IPS DF 19.7 (cell line): ENCODE measurements around the gene TRIM26.

Experiments used
- DNase-seq: peaks from one replicate; pipeline ENCODE4 v3.0.0-alpha.2; 2013; ENCODE audit warnings: low read depth, low spot score

Gene TRIM26

DNA sequence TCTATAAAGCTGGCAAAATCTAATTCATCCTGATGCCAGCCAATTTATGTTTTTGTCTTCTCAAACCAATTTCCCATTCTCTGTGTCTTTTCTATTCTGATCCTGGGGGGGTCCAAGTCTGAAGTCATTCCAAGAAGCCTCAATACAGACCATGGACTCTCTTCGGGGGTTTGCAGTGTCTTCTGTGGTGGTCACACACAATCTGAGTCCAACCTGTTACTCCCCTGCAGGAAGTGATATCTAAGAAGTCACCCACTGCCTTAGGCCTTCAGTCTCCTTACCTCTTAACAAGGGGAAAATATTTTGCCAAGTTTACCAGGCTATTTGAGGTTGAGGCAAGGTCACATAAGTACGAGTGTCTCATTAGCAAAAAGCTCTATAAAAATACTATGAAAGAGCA is 1.9 kb downstream of the TRIM26 start:
- no peak for DNase-seq

DNA sequence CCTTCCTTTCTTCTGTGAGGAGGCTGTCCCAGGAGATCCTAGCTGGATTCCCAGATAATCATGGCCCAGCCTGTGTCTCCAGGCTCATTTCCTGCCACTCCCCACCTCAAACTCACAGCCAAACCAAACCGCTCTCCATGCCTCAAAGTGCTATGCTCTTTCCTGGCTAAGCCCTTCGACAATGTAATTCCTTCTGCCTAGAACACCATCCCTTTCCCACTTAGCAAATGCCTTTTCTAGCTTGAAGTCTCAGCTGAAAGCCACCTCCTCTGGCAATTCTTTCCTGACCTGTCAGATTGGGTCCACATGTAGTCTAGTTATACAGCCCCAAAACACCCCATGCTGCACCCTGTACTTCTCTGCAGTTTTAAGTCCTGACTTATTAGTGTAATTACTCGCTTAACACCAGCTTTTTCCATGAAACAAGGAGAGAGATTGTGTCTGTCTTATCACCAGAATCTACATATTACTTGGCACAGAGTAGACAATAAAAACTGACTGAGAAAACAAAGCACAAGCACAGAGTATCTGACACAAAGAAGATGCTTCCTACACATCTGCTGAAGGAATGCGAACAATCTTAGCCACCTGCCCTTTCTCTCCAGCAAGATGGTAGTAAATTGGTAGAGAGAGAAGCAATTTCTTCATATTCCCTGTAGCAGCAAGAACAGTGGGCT is 5.4 kb downstream of the TRIM26 start:
- no peak for DNase-seq

DNA sequence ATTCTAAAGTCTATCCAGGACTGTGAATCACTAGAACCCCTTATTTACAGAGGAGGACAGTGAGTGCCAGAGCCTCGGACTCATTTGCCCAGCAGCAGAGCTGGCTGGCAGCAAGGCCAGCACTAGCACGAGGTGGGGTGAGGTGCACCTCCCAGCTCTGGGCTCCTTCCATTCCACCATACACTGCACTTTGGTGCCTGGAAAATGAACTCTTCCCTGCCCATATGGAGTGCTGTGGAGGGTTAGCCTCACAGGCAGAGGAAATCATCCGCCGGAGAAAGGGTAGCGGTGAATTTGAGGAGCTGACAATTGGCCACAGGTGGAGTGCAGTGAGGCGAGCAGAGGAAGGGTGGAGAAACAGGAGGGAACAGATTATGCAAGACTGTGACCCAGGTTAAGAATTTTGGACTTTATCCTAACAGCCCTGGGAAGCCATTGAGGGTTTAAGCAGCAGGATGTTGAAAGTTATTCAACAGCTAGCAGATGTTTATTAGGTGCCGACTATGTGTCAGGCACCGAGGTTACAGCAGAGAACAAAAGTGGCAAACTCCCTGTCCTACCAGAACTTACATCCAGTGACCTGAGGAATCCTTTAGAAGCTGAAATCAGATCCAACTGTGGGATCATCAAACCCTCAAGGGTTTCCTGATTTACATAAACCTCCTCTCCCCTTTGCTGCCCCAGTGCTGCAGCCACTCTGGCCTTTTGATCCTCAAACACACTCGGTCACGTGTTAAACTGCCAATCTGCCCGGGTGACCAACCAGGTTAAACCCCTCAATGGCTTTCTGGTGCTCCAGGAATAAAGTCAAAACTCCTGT is 6.2 kb downstream of the TRIM26 start:
- DNase-seq = no peak

DNA sequence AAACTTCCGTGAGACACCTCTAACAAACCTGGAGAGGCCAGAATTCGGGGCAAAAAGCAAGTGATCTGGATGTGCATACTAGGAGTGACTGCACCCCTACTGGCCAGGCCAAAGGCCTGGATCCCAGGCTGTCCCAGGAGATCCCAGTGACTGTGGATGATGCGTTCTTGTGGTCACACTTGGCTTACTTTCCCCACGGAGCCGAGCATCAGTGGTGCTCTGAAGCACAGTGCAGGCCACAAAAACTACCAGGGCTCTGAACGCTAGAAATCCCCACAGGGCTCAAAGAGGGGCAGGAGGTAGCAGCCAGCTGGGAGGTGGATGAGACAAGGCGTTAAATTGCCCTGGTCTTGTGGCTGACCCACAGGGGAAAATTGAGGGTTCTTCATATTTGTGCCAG is 7.1 kb downstream of the TRIM26 start:
- DNase-seq = no peak

DNA sequence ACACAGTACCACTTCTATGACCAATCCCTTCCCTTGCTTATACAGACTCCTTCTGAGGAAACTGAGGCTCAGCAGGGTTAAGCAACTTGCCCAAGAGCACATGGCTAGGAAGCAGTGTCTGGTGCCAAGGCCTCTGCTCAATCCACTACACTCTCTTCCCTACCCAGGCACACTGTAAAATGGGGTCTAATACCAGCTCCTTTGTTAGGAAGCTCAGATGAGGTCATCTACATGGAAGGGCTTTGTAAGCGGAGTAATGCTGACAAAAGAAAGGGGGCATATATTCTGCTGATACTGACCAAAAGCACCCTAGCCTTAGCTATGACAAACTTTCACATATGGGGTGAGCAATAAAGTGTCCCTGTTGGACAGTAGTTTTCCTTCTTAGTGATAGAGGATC is 9.1 kb downstream of the TRIM26 start:
- DNase-seq = no peak

DNA sequence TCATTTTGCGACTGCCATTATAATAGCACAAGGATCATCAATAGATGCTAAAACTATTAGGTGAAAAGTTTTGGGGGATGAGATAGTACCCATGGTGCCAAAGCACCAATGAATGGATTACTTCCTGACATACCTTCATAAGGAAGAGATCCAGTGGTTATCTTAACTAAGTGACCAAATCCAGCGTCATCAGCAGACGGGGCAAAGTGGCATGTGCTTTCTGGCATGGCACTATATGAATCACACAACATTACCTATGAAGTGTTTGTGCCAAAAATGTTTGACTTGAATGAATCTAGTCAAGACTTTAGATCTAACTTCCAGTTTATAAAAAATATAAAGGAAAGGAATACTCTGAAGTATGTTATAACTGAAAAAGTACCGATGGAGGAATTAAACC is 10.8 kb downstream of the TRIM26 start:
- DNase-seq = no peak

DNA sequence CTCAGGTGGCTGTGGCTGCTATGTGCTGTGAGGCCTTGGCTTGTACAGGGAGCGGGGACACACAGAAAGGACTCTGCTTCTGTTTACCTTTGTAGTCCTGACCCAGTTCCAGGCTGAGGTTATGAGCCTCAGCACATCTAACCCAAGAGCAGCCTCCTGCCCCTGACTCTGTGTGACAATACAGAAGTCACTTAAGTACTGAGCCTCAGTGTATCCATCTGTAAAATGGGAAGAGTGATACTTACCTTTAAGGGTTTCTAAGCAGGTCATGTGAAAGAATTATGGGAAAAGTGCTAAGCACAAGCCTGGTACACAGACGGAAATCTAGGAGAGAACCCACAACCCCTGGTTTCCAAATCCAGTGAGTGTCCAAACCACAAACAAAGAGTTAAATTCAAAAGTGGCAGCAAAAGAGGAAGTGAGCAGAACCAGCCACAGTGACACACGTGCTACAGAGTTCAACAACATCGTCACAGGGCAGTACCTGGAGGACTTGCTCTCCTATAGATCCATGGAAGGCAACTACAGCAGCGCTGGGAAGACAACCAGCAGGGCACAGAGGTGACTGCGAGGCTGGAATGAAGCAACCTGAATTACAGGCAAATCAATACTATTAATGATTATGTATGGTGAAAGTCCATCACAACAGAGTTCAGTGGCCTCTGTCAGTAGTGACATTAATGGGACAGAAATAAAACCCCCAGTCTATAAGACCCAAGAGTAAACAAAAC is 12.5 kb downstream of the TRIM26 start:
- no peak for DNase-seq

DNA sequence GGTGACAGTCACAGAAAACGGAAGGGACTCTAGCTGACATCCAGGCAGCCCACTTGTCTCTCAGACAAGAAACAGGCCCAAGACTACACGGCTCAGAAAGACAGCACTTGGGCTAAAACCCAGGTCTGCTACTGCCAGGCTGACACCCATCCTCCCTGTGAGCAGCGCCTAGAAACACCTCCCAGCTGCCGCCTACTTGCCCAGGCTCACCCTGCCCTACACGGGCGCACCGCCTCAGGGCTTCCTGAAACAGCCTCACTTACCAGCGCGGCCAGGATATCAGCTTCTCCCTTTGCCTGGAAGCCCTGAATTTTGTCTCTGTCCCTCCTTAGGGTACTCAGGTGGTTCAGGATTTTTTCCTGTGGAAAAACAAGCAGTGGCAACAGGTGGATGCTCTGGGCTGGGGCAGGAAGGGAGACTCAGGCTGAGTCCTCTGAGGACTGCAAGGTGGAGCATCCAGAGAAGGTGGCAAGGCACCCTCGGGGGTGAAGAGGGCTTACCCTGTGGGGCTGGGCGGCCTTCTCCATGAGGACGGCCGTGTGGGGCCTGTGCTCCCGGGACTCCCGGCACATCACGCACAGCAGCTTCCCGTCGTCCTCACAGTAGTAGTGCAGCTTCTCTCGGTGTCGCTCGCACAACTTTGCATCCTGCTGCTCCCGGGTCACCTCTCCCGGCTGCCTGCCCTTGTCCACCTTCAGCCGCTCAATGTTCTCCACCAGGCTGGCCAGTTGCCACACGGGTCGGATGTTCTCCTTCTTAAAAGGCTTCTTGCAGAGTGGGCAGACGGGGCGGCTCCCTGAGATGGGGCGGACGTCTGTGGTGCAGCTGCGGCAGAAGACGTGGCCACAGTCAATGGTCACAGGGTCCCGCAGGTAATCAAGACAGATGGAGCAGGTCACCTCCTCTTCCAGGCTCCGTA is 14.8 kb downstream of the TRIM26 start:
- no peak for DNase-seq

DNA sequence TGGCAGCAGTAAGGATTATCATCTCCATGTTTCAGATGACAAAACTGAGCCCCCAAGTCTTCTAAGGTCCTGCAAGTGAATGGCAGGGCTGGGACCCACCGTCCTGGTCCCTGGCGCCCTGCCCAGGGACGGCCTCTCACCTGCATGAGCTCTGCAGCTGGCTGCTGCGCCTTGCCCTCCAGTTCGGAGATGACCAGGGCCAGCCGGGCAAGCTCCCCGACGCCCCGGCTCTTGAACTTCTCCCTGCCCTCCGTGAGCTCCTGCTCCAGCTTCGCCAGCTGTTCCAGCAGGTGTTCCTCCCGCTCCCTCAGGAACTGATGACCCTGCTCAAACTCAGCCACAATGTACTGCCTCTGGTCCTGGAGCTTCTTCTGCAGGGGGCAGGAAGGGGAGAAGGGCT is 16.8 kb downstream of the TRIM26 start:
- DNase-seq = no peak

DNA sequence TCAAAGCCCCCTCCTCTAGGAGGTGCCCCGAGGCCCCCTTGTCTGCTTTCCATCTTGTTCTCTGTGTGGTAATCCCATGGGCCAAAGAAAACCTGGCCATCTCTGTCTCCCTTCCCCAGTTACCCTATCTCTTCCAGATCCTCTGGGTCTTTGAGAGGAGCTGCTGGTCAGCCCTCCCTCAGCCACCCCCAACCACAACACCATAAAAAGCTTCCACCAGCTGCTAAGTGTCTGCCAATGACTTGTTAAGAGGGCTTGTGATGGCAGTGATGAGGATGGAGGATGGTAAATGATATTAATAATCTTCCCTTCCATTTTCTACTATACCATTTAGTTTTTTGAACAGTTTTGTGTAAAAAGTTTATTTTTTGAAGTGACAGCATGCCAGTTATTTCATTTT is 17.3 kb downstream of the TRIM26 start:
- DNase-seq = no peak

DNA sequence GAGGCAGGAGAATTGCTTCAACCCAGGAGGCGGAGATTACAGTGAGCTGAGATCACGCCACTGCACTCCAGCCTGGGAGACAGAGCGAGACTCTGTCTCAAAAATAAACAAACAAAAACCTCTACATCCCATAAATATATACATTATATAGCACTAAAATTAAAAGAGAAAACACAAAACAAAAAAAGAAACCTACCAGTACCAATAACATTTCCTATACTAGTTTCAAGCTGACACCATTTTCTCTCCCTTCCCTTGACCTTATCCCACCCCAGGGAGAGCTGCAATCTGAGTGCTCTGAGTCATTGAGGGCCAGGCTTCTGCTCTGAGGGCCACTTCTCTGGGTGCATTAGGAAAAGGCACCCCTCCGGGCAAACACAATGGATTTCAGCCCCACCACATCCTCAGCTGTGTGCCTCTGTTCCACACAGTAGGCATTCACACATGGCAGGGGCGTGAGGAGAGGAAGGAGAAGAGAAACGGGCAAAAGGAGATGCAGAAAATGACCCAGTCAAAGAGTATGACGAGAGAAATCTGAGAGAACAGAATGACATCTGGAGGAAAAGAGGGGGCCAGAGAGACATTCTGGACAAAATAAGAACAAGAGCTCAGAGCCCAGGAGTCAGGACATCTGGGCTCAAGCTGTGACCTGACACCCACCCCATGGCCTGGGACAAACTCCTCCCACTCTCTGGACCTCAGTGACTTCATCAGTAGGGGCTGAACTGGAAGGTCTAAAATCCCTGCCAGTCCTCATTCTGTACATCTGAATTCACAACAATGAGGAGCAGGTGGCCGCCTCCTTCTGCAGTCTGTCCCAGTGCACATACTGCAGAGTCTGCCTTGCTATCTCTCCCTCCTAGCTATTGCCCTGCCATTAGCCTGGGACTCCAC is 18.2 kb downstream of the TRIM26 start:
- no peak for DNase-seq

DNA sequence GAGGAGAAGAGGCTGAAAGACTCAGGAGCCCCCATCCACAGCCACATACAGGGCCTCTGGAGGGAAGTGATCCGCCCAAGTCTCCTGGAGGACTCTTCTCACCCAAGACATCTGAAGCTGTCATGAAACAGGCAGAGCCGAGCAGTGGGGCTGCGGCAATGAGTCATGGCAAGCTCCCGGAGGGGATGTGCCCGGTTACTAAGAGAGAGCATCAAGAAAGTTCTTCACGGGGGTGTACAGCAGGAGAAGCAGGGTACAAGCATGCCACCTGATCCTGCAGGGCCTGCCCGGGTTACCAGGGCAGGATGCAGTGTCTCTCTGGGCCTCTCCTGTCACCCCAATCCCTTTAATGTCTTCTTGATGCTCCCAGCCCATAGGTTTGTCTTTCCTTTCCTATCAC is 21.1 kb downstream of the TRIM26 start:
- no peak for DNase-seq

DNA sequence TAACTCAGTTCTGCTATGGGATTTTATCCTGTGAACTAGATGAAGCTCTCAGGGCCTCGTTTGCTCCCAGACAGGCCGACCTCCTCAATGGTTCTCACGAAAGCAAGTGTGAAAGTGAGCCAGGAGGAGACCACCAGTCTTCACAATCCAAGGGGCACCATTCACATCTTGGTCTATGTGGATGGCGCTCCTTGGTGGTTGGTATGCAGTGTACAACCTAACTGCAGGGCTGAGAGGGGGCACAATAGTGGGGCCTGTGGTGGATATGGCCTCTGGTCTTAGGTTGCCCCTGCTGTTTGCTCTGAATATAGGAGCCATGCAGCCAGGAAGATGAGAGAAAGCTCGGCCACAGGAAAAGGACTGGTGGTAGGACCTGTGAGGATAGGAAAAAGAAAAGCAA is 24.7 kb downstream of the TRIM26 start:
- no peak for DNase-seq

DNA sequence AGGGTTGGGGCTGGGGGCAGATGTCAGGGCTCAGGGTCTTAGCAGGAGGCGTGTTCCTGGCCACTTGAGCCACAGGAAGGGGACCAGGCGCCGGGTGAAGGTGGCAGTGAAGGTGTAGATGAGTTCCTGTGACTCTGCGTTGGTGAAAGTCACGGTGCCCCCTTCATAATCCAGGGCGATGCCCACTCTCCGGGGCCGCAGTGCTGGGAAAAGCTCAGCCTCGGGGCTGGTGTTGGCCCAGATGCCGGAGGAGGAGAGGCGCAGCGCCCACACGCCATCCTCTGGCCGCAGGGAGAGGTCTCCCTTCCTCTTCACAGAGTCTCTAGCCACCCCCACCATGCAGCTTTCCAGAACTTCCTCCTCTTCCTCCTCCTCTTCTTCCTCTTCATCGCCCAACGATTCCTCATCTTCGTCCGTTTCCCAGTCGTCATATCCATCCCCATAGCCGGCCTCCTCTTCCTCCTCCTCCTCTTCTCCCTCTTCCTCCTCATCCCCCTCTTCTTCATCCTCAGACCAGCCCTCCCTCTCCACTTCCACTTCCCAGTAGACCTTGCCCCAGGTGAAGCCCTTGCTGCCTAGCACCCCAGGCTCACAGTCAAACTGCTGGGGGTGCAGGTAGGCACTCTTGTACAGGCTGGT is 27.2 kb downstream of the TRIM26 start:
- DNase-seq = no peak

DNA sequence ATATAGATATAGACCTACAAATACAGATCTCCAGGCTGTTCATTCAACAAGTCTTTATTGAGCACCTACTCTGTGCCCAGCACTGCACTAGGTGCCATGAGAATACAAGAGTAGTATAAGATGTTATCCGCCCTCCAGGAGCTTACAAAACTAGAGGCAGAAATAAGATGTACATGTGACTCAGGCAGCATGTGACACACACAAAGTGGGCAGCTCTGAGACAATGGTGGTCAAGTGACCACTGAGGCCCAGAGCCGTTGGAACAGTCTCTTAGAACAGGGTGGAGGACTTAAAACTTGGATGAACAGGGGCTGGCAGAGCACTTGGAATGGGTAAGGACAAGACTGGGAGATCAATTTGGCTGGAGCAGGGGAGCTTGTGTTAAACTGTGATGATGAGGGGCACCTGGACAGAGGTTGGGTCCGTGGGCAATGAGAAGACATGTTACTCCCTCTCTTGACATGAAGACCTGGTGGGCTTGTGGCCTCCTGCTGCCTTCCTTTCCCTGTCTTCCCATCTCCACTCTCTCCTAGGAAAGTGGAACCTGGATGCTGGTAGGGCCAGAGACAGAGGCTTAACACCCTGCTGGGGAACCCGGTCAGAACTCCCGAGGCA is 28.7 kb downstream of the TRIM26 start:
- DNase-seq = no peak

DNA sequence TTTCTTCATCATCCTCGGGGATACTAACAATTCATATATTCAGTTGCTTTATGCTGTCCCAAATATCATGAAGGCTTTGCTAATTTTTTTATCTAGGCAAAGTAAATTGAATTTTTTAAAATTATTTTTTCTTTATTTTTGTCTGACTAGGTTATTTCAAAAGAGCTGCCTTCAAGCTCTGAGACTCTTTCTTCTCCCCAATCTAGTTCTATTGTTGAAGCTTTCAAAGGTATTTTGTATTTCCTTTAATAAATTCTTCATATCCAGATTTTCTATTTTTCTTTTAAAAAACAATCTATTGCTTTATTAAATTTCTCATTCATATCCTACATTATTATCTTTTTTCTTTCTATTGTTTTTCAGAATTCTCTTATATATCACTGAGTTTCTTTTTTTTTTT is 33.1 kb downstream of the TRIM26 start:
- DNase-seq = no peak

DNA sequence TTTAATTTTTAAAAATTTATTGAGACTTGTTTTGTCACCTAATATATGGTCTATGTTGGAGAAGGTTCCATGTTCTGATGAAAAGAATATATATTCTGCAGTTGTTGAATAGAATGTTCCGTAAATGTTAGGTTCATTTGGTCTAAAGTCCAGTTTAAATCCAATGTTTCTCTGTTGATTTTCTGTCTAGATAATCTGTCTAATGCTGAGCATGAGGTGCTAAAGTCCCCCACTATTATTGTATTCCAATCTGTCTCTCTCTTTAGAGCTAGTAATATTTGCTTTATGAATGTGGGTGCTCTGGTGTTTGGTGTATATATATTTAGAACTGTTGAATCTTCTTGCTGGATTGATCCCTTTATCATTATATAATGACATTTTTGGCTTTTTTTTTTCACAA is 34.4 kb downstream of the TRIM26 start:
- no peak for DNase-seq

DNA sequence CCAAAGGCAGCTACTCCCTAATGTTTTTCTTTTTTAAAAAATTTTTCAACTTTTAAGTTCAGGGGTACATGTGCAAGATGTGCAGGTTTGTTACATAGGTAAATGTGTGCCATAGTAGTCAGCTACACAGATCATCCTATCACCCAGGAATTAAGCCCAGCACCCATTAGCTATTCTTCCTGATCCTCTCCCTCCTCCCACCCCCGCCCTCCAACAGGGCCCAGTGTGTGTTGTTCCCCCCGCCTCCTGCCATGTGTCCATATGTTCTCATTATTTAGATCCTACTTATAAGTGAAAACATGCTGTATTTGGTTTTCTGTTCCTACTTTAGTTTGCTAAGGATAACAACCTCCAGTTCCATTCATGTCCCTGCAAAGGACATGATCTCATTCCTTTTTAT is 37.4 kb downstream of the TRIM26 start:
- DNase-seq = no peak

DNA sequence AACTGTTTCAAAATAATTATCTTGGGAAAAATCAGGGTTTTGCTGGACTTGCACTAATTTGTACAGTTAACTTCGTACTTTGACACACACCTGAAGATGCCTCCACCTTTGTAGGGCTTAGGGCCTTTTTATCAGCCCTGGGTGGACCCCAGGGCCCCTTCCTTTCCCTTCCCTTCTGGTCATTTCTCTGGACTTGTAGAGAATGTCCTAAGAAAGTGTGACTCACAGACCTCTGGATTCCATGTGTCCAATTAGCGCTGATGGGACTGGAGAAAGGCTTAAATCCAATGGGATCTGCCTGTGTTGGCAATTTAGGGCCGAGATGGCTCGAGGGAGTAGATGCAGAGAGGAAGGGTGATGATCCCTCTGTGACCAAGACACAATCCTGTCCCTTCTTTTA is 40.5 kb downstream of the TRIM26 start:
- DNase-seq = no peak
